HL-60/S4 treated with phorbol 12-myristate 13-acetate at 8.2 ng/mL for 4 days and 3 days (cell line): ENCODE data around the gene LPCAT3.
"Not testable (repeated sequence)": the region's sequence is repeated elsewhere in the genome, so short reads cannot be mapped to it uniquely, and the experiment has no call there.

Experiments used
- in situ Hi-C: fragments of 300-500 bp; cut with MboI; formaldehyde crosslinking; loops from 2 replicates; pipeline ENCODE4 v1.15.0; 2022; ENCODE audit warnings: low sequenced_read_pairs

The LPCAT3 gene

DNA sequence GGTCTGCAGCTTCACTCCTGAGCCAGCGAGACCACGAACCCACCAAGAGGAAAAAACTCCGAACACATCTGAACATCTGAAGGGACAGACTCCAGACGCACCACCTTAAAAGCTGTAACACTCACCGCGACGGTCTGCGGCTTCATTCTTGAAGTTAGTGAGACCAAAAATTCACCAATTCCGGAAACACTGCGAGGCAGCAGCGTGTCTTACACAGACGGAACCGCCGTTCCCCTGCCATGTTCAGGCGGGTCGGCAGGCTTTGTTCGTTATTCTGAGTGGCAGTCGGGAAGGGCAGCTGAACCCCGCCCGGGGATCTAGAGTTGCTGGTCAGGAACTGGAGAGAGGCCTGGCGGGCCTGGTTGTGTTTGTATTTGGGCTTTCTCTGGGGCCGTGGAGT, 20.3 kb upstream of the LPCAT3 start:
- in situ Hi-C loops: no loop called here

DNA sequence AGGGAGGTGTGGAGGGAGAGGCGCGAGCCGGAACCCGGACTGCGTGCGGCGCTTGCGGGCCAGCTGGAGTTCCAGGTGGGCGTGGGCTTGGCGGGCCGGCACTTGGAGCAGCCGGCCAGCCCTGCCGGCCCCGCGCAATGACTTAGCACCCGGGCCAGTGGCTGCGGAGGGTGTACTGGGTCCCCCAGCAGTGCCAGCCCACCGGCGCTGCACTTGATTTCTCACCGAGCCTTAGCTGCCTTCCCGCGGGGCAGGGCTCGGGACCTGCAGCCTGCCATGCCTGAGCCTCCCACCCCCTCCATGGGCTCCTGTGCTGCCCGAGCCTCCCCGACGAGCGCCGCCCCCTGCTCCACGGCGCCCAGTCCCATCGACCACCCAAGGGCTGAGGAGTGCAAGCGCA, 19.1 kb upstream of the LPCAT3 start:
- in situ Hi-C loops: not testable (repeated sequence)

DNA sequence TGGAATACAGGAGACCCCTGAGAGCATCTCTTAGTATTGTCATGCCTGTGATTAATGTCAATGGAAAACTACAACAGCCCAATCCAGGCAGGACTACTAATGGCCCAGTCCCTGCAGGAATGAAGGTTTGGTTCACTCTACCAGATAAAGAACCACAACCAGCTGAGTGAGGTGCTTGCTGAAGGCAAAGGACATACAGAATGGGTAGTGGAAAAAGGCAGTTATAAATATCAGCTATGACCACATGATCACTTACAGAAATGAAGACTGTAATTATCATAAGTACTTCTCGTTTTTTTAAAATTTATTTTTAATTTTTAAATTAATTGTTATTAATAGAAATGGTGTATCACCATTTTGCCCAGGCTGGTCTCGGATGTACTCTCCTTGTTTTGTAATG, 17.2 kb upstream of the LPCAT3 start:
- in situ Hi-C loops: no loop called here

DNA sequence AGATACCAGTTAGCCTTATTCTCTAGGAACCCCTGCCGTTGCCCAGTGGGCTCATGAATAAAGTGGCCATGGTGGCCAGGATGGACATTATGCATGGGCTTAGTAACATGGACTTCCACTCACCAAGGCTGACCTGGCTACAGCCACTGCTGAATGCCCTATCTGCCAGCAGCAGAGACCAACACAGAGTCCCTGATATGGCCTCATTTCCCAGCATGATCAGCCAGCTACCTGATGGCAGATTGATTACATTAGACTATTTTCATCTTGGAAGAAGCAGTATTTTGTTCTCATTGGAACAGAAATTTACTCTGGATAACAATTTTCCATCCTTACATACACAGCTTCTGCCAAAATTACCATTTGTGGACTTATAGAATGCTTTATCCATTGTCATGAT, 16.2 kb upstream of the LPCAT3 start:
- in situ Hi-C loops: no loop called here

DNA sequence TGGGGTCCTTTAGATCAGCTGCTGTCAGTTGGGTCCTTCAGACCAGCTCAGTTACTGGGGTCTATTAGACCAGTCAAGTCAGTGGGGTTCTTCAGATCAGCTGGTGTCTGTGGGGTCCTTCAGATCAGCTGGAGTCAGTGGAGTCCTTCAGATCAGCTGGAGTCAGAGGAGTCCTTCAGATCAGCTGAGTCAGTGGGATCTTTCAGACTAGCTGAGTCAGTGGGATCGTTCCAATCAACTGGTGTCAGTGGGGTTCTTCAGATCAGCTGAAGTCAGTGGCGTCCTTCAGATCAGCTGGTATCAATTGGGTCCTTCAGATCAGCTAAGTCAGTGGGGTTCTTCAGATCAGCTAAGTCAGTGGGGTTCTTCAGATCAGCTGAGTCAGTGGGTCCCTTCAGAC, 14.7 kb upstream of the LPCAT3 start:
- in situ Hi-C loops: no loop called here

DNA sequence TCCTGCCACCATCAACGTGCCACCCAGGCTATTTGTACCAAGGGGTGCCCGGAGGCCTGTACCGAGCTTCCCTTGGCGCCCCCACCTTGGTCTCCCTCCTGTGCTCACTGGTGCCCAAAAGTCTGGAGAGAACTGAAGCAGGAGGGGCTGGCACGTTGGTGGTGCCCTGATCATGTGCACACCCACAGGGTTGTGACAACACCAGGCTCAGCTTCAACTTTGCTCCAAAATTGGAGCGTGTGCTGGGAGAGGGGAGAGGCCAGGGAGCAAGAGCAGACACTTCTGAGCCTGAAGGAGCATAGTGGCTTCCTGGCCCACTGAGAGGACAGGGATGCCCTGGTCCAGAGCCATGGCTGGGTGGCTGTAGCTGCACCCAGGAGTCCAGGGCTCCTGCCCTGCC, 13.0 kb upstream of the LPCAT3 start:
- in situ Hi-C loops: no loop called here

DNA sequence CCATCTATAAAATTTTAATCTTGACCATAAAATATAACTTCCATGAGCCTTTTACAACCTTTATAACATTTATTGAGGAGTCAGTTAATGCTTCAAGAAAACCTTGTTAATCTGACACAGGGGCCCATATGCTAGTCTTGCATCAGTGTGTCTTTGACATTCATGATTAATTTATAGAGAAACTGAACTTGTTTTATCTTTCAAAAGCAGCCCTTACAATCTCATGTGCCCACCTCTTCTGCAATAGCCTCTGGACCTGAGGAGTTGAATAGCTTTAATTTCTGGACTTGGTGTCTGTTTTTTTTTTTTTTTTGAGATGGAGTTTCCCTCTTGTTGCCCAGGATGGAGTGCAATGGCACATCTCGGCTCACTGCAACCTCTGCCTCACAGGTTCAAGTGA, 8.6 kb upstream of the LPCAT3 start:
- in situ Hi-C loops: no loop called here

DNA sequence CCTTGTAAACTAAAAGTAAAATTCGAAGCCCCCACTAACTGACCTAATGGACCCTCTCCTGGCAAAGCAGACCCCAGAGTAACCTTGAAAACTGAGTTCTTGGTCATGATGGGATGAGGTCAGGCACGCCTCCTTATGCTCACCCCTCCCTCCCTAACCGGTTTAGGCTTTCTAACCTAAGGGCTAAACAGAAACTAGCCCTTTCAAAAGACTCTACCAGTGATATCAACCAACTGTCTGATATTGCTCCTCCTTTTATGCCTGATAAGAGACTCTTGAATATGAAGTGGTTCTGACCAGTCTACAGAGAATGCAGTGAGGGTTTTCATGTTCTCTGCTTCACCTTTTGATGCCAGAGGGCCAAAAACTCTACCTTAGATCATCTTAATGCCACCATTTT, 4.8 kb upstream of the LPCAT3 start:
- in situ Hi-C loops: no loop called here

DNA sequence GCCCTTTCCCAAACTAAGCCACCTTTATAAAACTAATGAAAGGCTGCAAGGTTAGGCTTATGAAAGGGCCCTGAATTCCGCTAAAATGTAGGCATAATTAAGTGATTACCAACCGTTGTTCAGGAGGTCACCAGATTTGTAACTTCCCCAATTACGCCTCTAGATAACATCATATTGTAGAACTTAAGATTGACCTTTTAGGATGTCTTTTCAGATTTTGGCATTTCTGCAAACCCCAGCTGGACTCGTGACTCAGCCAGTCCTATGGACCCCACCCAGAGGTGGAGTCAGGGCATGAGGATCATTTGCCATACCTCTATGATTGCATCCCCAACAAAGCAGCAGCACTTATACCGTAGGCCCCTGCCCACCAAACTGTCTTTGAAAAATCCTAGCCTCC, 3.7 kb upstream of the LPCAT3 start:
- in situ Hi-C loops: no loop called here

DNA sequence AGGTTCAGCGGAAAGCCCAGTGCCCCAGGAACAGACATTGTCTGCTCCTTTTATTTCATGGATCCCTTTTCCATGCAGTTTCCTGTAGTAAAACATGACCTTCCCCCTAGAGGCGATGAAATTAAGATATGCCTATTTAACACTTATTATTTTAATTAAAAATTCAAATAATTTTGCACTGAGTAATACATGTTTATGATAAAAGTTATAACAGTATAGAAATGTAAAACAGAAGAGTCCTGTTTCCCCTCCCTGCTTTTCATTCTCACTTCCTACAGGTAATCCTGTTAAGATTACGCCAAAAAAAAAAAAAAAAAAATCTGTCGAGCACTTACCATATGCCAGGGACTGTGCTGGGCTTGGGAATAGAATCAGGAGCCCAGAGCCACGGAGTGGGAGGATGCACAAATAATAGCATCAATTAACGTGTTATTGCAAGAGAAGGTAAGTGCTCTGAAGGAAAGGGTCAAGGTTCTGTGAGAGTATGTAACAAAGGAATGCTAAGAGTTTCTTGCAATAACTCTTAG, 830 bp upstream of the LPCAT3 start:
- in situ Hi-C loops: no loop called here

DNA sequence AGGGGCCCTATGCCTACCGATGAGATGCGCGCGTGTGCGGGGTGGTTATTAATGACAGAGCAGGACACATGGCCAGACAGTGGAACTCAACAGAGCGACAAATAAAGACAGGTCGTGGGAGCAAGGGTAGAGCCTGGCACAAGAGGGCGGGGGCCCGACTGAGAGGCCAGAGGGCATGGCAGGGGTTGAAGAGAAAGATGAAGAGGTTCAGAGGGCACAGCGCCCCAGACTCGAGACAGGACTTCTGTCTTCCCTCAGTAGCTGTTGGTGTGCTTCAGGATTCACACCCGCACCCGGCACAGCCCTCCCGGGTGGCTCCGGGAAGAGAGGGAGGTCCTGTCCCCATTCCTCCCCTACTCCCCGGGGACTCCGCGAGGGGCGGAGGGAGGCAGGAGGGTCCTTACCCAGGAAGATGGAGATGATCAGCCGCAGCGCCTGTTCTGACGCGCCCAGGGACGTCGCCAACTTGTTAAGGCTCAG, 366 bp downstream of the LPCAT3 start:
- in situ Hi-C loops: no loop called here

DNA sequence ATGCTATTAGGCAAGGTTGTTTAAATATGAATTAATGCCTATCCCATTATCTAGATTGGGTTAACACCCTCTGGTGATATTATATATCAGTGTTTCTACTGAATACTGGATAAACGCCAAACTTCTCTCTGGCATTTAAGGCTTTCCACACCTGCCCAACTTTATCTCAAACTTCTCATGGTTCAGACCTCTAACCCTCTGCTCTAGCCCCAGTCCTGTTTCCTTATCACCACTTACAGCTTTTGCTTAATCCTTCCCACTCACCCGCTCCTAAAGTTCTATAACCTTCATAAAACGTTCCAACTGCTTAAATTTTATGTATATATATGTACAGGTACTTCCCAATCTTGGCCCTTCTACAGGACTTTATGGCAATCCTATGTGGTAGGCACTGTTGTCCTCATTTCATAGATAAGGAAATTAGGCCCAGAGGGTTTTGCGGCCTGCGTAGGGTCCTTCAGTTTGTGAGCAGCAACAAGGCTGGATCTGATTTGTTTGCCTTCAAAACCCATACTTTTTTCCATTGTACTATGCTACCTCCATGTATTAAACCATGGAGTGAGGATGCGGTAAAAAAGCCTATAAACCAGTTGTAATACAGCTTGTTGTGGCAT, 1.2 kb downstream of the LPCAT3 start:
- in situ Hi-C loops: no loop called here

DNA sequence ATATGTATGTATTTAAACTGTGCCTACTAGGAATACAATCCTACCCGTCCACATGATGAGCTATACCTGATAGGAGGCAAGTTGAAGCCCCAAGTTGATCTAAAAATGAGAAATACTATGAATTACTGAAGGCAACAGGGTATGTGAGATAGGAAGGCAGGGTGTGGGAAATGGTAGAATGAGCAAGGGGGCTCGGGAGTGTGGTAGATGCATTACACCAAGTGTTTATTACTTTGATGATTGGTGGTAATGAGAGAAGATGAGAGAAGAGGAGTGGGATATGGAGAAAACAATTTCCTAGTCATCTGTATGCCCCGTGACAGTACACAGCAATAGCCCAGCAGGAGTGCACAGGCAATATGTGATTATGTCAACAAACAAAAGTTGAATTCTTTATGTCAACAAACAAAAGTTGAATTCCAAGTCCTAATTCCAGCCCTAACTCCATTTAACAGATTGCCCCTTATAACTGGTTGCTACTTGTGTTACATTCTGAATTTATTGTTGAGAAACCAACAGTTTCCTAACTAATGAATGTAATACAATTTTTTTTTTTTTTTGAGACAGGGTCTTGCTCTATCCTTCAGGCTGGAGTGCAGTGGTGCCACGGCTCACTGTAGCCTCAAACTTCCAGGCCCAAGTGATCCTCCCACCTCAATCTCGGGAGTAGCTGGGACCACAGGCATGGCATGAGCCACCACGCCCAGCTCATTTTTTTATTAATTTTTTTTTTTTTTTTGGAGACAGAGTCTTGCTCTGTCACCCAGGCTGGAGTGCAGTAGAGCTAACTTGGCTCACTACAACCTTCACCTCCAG, 2.5 kb downstream of the LPCAT3 start:
- in situ Hi-C loops: no loop called here

DNA sequence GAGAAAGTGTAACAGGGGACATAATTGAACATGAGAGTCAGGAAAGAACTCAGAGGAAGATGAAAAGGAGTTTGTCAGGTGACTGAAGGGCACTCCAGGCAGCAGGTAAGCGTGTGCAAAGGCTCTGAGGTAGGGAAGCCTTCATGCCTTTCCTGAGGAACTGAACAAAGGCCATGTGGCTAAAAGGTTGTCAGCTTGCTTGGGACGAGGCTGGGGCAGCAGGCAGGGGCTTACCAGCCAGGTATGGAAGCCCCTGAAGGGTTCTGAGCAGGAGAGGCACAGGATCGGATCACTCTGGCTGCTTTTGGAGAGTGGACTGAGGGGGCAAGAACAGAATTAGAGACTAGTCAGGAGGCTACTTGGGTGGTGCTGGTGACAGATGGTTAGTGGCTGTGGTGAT, 5.2 kb downstream of the LPCAT3 start:
- in situ Hi-C loops: no loop called here

DNA sequence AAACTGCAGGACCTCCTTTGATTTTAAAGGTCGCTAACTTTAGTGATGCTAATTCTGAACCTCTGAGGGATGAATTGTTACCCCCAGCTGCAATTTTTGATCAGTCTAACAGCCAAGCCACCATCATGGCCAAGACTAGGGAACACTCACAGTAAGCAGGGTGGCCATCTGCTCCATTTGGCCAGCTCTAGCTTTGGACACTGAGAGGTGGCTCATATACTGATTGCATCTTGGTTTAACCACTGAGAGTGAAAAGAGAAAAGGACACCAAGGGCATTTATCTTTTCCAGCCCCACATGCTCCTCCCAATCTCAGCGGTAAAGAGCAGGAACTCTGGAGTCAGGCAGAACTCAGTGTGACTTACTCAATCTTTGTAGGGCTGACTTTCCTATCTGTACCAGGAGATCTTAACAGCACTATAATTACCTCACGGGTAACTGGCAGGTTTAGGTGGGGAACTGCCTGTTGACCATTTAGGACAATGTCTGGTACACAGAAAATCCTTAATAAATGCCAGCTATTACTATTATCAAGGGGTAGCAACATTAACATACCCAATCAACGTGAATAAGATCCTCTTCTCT, 6.2 kb downstream of the LPCAT3 start:
- in situ Hi-C loops: no loop called here

DNA sequence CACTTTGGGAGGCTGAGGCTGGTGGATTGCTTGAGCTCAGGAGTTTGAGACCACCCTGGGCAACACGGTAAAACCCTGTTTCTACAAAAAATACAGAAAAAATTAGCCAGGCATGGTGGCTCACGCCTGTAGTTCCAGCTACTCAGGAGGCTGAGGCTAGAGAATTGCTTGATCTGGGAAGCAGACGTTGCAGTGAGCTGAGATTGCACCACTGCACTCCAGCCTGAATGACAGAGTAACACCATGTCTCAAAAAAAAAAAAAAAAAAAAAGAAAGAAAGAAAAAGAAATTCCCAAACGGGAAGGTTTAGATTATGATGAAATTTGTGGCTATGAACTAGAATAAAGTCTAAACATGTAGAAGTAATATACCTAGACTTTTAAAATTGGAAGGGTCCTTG, 6.9 kb downstream of the LPCAT3 start:
- in situ Hi-C loops: not testable (repeated sequence)

DNA sequence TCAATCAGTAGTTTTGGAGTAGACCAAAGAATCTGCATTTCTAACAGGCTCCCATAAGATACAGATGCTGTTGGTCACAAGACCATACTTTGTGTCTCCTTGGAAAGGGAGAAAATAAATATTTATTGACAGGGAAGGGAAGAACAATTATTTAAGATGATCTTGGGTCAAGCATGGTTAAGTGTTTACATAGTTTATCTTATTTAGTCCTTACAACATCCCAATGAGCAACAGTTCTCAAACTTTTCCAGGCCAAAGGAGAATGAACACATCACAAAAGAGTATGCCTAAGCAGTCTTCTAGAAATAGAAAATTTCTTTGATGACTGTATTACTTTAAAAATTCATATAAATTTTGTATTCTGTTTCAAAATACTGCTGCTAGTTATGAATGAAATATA, 8.8 kb downstream of the LPCAT3 start:
- in situ Hi-C loops: no loop called here

DNA sequence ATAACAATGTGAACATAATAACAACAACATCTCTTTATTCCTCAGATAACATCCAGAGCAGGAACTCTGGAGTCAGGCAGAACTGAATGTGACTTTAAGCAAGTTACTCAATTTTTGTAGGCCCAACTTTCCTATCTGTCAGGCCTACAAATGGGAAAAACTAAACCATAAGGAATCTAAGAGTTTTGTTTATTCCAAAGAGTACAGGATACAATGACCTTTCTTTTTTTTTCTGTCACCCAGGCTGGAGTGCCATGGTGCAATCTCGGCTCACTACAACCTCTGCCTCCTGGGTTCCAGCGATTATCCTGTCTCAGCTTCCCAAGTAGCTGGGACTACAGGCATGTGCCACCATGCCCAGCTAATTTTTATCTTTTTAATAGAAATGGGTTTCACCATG, 9.4 kb downstream of the LPCAT3 start:
- in situ Hi-C loops: no loop called here

DNA sequence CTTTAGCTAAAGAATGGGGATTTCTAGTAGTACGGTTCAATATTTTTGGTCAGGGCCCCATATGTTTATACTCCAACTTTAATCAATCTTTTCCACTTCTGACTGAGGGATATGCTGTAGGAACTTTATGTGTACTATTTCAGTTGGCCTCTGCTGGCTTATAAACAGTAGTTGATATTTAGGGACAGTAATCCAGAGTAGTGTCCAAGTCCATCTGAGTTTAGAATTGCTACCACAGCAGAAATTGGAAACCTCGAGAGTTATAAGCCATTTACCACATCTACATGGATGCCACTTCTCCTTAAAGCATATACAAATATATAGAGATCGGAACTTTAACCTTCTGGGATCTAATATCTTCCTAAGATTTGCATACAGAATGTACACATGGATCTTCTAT, 11.6 kb downstream of the LPCAT3 start:
- in situ Hi-C loops: no loop called here

DNA sequence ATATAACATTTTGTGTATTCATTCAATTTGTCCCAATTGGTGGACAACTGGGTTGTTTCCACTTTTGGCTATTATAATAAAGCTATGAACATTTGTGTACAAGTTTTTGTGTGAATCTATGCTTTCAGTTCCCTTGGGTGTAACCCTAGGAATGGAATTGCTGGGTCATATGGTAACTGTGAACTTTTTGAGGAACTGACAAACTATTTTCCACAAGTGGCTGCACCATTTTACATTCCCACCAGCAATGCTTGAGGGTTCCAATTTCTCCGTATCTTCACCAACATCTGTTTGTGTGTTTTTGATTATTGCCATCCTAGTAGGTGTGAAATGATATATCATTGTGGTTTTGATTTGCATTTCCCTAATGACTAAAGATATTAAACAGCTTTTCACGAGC, 13.0 kb downstream of the LPCAT3 start:
- in situ Hi-C loops: no loop called here

DNA sequence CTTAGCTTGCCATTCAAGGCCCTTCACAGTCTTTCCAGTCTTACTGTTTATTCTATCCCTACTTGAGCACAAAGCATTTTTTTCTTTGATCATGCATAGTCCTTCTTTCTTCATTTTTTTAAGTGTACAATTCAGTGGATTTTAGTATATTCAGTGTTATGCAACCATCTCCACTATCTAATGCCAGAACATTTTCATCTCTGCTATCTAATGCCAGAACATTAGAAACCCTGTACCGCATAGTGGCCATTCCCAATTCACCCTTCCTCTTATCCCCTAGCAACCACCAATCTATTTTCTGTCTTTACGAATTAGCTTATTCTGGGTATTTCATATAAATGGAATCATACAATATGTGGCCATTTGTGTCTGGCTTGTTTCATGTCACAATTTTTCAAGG, 13.4 kb downstream of the LPCAT3 start:
- in situ Hi-C loops: no loop called here

DNA sequence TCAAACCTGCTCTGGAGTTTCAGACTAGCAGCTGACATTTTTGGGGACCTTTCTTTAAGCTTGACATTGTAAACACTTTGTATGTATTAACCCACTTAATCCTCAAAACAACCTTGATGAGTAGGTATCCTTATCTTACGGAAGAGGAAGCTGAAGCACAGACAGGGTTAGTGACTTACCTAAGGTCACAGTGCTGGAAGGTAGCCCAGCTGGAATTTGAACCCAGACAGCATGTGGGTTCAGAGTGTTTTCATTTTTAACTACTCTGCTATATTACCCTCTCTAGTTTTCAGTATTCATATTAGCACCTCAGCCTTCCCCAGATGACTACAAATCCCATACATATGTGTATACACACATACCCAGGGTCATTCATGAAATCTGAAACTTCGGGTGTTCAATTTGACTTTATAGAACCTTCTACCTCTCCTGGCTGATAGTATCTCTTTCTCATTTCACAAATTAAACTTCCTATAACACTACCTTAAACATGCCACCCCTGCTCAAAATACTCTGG, 13.9 kb downstream of the LPCAT3 start:
- in situ Hi-C loops: no loop called here
